Measurements from ENCODE around the gene NRDC.

GRCh38 chr1:51875291-51875772 lies 3.2 kb downstream of the NRDC start:
- no peak for TF ChIP-seq CTCF (conservative IDR thresholded peaks at IDR 0.05; ENCODE audit: low read length)
- no peak for TF ChIP-seq EZH2phosphoT487 (IDR thresholded peaks at IDR 0.05; ENCODE audit: borderline replicate concordance)
